Measurements from ENCODE around the gene MGME1.
A peak's percentile ranks its signal among the peaks of the same experiment; 100 is the strongest.
"Not testable (repeated sequence)": the region's sequence is repeated elsewhere in the genome, so short reads cannot be mapped to it uniquely, and the experiment has no call there.

Gene MGME1

DNA sequence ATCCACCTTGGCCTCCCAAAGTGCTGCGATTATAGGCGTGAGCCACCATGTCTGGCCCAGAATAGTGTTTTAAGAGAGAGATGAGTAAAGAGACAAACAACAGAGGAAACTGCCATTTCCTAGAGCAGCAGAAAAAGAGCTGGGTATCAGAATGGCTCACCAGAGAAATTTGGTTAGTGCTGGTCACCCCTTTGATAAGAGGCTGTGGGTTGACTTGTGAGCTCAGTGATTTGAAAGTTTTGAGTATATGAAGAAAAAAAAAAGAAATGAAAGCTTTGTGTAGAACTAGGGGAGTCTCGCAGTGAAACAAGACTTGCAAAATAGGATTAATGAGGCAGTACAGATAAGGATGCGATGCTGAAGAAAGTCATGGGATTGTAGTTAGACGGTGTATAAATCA, 29.6 kb downstream of the MGME1 start:
- no peak for DNase-seq

DNA sequence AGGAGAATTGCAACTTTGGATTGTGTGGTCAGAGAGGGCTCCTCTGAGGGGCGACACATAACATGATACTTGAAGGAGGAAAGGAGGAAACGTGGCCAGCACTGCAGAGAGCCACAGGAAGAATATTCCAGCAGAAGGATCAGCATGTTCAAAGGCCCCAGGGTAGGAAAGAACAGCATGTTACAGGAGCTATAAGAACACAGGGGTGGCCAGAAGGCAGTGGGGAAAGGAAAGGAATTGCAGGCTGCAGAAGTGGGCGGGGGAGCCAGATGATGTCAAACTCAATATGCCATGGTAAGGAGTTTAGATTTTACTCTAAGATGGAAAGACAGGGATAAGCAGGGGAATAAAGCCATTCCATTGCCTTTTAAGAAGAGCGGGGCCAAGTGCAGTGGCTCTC, 30.7 kb downstream of the MGME1 start:
- no peak for DNase-seq

DNA sequence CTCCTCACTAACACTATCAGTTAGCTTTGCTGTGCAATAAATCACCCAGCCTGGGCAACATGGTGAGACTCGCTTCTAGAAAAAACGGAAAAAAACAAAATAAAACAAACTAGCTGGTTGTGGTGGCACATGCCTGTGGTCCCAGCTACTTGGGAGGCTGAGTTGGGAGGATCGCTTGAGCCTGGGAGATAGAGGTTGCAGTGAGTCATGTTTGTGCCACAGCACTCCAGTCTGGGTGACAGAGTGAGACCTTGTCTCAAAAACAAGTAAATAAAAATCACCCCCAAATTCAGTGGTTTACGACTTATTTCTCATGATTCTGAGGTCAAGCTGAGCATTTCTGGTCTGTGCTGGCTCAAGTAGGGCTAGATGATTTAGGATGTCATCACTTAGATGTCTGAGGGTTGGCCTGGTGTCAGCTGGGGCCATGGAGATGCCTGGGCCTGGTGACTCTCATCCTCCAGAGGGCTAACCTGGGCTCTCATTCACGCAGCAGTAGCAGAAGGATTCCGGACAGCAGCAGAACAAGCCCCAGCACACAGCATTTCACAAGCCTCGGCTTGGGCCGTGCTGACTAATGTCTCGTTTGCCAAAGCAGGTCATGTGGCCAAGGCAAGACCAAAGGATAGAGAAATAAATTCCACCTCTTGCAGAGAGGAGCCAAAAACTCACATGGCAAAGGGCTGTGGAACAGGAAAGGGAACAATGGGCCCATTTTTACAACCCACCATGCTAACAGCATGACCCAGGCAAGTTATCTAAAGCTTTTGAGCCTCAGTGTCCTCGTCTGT, 32.5 kb downstream of the MGME1 start:
- no peak for DNase-seq

DNA sequence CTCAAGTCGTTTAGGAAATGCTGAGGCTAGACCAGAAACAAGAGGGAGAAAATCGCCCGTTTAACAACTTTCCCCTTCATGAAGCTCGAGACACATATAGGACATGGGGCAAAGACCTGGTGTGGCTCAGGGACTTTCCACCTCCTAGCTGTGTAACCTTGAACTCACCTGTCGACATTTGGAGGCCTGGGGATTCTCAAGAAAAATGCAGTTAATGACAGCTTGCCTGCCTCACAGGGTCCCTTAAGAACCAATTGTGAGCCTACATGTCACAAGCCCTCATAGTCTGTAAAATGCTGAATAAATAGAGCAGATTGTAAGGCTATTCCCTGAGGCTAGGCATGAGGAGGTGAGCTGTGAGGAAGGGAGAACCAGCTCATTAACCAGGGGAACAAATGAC, 35.1 kb downstream of the MGME1 start:
- no peak for DNase-seq

DNA sequence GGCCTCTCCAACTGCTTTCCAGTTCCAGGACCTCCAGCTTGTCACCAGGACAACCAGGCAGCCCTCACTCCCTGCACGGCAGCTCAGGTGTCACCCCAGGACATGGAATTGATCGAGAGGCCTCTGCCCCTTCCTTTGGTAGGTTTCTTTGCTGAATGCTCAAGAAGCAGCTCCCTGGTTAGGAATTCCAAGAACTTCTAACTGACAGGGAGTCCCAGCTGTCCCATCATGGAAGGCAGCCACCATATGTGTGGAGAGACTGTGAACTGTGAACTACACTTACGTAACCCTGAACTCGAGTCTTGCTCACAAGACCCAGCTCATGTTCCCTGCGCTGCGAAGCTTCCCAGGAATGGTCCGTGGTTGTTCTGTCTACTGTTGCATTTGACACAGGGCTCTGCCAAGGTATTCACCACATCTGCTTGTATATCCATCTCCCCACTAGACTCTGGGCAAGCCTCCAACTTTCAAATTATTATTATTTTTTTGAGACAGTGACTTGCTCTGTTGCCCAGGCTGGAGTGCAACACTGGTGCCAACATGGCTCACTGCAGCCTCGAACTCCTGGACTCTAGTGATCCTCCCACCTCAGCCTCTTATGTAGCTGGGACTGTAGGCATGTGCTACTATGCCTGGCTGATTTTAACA, 35.7 kb downstream of the MGME1 start:
- no peak for DNase-seq

DNA sequence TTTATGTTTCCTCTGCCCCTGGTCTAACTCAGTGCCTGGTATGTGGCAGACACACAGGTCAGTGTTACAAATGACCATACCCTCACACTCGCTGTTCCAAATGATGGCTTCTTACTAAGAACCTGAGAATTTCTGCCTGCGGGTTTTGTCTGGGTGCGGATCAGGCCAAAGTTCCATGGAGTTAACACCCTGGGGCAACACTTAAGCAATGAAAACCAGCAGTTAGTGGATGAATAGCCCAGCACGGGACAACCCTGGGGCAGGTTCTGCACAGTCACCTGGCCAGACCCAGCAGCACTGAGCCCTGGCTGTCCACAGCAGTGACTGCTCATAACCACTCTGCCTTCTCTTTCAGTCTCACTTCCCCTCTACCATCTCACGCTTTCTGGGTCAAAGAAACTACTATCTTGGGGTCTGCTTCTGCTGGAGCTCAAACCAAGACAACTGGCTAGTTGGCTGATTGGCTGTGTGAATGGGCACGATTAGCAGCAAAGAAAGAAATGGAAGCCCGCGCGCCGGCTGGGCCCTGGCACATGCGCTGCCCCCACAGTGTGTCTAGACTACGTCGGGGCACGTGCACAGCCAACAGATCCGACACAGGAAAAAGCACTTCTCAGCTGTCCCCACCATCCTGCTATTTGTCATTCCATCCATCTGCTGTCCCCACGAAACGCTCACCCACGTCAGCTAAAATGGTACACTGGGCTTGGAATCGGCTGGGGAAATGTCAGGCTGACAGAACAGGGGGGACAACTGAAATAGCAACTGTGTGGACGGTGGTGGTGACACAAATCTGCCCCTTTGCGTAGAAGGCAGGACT, 36.6 kb downstream of the MGME1 start:
- no peak for DNase-seq

DNA sequence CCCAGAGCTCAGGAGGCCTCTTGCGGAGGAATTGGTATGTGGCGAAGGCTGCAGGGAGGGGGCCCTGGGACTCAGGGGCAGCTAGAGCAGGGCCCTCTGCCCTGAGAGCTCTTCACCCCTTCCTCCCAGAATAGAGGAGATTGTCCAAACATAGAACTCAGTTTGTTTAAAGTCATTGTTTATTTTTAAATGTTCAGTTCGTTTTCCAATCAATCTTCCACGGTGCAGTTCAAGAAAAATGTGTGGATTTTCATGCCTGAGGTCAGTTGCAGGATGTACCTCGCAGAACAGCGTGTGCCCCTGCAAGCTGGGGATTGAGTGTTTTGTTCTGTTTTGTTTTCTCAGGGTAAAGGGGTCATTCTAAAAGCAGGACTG, 37.2 kb downstream of the MGME1 start:
- no peak for DNase-seq

DNA sequence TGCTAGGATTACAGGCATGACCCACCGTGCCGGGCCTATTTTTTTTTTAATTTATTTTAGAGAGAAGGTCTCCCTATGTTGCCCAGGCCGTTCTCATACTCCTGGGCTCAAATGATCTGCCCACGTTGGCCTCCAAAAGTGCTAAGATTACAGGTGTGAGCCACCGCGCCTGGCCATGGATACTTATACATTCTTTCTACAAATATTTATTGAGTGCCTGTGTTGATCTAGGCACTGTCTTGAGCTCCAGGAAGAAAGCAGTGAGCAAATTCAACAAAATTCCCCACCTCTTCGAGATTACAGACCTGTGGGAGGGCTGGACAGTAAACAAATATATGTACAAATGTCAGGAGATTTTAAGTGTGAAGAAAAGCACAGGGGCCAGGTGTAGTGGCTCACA, 37.9 kb downstream of the MGME1 start:
- no peak for DNase-seq

DNA sequence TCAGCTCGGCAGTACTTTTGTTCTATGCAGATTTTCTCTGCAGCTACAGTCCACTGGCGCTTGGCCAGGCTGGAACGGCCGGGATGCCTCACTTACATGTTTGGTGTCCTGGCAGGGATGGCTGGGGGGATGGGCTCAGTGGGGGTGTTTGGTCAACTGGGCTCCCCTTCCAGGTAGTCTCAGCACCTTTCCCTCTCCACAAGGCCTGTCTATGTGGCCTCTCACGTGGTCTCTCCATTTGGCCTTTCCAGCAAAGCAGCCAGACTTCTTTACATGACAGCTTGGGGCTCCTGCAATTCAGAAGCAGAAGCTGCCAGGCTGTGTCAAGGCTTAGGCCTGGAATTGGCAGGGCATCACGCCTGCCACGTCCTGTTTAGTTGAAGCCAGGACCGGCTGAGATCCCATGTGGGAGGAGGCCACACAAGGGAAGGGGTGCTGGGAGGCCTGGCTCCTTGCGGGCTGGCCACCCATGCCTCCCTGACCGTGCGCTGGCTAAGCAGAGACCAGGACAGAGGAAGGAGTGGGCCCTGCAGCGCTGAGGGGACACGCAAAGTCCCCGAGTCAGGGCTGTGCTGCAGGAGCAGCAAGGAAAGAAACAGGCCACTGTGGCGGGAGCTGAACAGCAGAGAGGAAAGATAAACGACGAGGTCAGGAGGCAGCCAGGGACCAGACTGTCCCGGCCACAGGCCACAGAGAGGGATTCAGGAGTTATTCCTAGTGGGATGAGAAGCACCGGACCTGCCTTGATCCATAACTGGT, 38.9 kb downstream of the MGME1 start:
- no peak for DNase-seq

DNA sequence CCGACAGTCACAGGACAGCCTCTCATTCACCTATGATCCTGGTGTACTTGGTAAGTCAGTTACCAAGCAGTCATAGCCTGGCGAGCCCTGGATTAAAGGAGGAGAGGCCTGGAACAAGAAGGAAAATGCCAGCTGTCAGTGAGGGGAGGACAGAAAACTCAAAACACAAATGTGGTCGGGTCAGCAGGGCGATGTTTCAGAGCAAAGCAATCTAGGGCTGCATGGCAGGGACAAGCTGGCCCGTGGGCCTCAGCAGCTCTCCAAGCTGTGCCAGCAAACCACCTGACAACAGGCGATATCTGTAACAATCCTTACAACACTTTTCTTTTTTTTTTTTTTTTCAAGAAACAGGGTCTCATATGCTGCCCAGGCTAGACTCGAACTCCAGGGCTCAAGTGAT, 40.3 kb downstream of the MGME1 start:
- no peak for DNase-seq

DNA sequence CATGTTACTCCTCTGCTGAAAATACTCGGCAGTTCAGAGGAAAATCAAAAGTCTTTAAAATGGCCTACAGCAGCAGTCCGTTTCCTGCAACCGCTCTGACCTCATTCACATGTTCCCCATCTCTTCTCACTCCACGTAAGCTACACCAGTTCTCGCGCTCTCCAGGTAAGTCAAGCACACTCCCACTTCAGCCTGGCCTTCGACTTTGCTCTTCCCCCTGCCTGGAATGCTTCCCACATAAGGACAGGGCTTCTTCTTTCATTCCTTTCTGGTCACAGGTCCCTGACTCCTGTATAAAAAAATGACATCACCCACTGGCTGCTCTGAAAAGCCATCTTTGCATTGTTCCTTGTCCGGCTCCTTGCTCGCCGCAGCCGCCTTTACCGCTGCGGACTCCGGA, 42.7 kb downstream of the MGME1 start:
- no peak for DNase-seq

DNA sequence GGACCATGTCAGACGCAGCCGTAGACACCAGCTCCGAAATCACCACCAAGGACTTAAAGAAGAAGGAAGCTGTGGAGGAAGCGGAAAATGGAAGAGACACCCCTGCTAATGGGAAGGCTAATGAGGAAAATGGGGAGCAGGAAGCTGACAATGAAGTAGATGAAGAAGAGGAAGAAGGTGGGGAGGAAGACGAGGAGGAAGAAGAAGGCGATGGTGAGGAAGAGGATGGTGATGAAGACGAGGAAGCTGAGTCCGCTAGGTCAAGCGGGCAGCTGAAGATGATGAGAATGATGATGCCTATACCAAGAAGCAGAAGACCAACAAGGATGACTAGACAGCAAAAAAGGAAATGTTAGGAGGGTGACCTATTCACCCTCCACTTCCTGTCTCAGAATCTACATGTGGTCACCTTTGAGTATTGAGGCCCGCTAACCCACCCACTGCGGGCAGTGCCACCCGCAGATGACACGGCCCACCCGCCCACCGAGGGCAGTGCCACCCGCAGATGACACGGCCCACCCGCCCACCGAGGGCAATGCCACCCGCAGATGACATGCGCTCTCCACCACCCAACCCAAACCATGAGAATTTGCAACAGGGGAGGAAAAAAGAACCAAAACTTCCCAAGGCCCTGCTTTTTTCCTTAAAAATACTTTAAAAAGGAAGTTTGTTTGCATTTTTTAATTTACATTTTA, 43.3 kb downstream of the MGME1 start:
- DNase-seq = no peak

DNA sequence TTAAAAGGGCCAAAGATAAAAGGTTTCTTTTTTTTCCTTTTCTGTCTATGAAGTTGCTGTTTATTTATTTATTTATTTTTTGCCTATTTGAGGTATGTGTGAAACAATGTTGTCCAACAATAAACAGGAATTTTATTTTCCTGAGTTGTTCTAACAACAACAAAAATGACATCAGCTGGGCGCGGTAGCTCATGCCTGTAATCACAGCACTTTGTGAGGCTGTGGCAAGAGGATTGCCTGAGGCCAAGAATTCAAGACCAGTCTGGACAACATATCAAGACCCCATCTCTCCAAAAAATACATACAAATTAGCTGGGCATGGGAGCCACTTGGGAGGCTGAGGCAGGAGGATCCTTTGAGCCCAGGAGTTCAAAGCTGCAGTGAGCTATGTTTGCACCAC, 44.1 kb downstream of the MGME1 start:
- DNase-seq = no peak

DNA sequence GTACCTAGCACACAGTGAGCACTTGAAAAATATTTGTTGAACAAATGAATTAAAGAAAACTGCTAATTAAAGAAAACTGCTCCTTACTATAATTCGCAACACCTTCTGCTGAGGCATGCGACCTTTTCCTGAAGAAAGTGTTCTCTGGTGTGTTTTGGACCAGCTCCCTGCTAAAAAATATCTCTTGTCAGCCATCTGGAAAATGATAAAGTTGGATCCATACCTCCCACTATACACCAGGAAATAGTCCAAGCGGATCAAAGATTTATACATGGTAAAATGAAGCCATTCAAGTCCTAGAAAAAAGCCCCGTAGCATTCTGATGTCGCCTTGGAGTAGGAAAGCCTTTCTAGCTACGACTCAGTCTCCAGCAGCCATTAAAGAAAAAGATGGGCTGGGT, 45.6 kb downstream of the MGME1 start:
- DNase-seq = no peak

DNA sequence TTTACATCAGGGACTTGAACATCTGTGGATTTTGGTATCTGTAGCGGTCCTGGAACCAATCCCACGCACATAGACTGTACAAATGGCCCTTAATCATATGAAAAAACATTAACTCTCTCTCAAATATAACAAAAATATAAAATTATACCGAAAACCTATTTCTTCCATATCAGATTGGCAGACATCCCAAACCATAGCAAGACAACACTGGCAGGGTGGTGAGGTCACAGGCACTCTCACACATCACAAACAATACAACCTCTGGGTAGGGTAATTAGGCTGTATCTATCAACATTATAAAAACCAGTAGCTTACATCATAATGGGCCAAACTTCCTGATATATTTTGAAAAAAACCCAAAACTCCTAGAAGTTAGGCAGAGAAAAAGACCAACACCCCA, 48.0 kb downstream of the MGME1 start:
- DNase-seq = no peak

DNA sequence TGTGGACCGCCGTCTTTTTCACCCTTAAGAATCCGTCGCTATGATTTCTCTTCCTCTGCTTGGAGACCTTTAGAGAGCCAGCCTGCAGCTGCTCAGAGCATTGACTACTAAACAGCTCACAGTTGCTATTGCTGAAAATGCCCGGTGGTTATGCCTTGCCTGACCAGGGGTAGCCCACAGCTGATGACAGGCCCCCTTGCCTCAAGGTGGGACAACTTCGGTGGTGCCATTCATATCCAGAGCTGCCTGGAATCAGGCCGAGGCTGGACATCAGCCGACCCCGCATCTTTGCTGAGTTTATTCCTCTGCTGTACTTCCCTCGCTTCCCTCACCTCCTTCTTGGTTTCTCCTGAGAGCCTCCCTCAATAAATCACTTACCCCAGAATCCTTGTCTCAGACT, 49.3 kb downstream of the MGME1 start:
- no peak for DNase-seq

DNA sequence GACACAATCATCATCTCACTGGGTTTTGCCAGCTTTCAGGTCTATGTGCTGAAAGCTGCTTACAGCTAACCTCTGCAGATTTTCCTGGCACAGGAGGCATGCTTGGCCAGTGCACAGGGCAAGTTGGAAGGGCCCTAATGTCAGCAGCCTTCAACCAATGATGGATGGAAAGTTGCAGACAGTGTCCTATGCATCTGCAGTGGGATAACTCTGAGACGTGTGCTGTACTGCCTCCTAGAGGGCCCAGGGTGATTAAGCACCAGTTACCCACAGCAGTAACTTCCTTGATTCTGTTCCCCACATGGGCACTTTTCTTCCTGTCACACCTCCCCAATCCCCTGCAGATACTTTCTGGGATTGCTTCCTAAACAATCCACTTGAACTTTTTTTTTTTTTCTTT, 50.2 kb downstream of the MGME1 start:
- peak; percentile 14 for DNase-seq

DNA sequence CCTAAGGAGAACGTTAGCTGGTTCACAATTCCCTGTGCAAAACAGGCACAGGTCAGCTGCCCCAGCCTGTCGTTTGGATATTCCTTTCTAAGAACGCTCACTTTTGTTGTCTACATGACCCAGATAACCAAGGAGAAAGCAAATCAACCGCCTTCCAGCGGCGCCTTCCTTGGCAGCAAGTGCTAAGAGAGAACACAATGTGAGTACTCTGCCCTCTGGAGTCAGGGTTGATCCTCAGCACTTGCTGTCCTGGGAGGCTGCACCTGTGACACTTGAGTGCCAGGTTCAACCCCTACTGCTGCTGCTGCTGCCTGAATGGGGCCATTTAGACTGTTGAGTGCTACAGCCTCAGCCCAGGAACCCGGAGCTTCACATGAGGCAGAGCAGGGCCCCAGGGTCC, 52.1 kb downstream of the MGME1 start:
- DNase-seq = no peak

DNA sequence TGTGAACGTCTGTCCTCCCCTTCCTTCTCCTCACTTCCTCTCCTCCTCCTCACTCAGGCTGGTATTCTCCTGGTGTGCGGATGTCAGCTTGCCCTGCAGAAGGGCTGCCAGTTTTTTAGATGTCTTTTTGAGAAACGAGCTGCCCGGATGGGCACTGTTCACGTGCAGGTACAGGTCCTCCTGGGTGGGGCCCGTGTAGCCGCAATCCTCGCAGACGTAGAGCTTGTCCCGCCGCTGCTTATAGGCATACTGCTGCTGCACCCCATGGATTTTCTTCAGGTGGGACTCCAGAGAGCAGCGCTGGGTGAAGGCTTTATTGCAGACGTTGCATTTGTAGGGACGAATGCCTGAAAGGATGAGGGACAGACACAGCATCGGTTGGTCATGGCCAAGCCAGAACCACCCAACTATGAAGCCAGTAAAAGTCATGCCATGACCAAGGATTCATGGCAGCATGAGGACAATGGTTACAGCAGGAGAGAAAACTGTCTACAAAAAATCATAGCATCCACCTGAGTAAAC, 55.8 kb downstream of the MGME1 start:
- no peak for DNase-seq

DNA sequence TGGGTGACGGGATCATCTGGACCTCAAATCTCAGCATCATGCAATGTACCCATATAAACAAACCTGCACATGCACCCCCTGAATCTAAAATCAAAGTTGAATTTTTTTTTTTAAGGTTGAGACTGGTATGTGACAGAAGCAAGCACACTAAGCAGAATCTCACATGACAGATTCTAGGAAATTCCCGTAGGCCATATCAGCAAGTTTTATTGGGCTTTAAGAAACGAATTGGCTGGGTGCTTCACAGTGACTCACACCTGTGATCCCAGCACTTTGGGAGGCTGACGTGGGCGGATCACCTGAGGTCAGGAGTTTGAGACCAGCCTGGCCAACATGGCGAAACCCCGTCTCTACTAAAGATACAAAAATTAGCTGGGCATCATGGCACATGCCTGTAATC, 58.2 kb downstream of the MGME1 start:
- DNase-seq = not testable (repeated sequence)

DNA sequence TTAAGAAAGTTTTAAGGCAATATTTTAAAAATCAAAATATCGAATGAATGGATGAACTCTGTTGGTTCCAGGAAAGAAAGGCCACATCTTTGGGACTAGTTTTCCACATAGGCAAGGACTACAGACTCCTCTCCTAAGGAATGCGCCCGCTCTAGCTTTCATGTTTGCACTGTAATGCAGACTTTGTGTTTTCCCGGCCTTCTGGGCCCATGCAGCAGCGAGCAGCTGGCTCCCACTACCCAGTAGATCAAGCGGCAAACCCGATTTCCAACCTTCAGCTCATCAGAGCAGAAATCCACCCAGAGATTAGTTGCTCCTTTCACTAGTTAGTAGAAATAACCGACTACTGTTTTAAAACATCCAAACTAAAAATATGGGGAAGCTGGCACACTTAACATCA, 61.2 kb downstream of the MGME1 start:
- DNase-seq = no peak

DNA sequence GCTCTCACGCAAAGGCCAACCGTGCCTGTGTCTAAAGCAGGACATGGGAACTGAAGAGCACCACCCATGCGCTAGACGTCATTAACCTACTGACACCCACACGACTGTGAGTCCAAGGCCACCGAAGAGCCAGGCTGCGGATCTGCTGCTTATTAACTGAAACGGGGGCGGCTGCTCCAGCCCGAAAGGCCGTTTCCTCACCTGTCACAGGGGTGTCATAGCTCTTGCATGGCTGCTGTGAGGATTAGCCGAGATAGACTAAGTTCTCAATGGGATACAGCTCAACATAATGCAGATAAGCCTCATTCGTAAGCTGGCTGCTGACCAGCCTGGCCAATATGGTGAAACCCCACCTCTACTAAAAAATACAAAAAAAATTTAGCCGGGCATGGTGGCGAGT, 62.2 kb downstream of the MGME1 start:
- no peak for DNase-seq
